GM12865 (cell line): ENCODE data around the gene CACNA1C.
A peak's percentile ranks its signal among the peaks of the same experiment; 100 is the strongest.

Experiments used
- DNase-seq: peaks from one replicate; pipeline ENCODE4 v3.0.0; 2010; ENCODE audit warnings: low read depth
- H3K4me3 ChIP-seq: 2 replicates; pipeline ENCODE4 v1.5.1; 2011; ENCODE audit warnings: mild to moderate bottlenecking, low read depth, low read length, control low read depth
- TF ChIP-seq, protein P1 (sequence below): IDR thresholded peaks from 2 replicates; pipeline ENCODE4 v1.5.1; 2011; ENCODE audit warnings: low read length, control low read depth, low read depth, inconsistent platforms; ENCODE audit not compliant: insufficient read depth; ENCODE audit errors: missing control alignments

Gene CACNA1C

DNA sequence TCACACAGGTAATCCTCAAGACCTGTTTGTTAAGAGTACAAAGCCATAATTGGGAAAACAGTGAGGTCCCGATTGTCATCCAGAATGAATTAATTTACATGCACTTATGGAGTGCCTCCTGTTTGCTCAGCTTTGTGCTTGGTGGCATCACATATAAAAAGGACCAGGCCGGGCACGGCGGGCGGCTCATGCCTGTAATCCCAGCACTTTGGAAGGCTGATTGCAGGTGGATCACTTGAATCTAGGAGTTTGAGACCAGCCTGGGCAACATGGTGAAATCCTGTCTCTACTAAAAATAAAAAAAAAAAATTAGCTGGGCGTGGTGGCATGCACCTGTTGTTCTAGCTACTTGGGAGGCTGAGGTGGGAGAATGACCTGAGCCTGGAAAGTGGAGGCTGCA is 247.4 kb downstream of the CACNA1C start:
- TF ChIP-seq, protein P1, sequence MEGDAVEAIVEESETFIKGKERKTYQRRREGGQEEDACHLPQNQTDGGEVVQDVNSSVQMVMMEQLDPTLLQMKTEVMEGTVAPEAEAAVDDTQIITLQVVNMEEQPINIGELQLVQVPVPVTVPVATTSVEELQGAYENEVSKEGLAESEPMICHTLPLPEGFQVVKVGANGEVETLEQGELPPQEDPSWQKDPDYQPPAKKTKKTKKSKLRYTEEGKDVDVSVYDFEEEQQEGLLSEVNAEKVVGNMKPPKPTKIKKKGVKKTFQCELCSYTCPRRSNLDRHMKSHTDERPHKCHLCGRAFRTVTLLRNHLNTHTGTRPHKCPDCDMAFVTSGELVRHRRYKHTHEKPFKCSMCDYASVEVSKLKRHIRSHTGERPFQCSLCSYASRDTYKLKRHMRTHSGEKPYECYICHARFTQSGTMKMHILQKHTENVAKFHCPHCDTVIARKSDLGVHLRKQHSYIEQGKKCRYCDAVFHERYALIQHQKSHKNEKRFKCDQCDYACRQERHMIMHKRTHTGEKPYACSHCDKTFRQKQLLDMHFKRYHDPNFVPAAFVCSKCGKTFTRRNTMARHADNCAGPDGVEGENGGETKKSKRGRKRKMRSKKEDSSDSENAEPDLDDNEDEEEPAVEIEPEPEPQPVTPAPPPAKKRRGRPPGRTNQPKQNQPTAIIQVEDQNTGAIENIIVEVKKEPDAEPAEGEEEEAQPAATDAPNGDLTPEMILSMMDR: no peak
- no peak for DNase-seq

DNA sequence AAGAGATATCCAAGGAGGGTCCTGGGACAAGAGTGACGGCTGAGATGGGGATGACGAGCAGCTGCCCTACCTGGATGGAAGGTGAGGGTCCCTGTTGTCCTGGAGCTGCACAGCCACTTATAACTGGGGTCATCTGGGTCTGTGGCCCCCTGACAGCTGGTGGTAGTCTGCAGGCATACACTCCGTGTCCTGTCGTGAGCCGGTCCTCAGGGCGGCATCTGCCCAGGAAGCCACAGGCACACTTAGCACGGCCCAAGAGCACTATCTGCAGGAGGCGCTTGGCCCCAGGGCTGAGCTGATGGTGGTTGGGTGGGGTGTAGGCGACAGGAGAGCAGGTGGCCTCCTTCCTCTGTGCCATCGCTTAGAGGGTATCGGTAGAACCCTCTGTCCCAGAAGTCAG is 248.1 kb downstream of the CACNA1C start:
- TF ChIP-seq, protein P1: no peak
- H3K4me3 ChIP-seq: no peak overlapping the region
- no peak for DNase-seq

More for the DNA sequence above, 247.4 kb downstream of the CACNA1C start:
- no peak overlapping the region for H3K4me3 ChIP-seq

- TF ChIP-seq, protein P1: no peak
- DNase-seq: no peak
- no peak overlapping the region for H3K4me3 ChIP-seq
Observed at GRCh38 chr12:2301531-2302461, 249.0 kb downstream of the CACNA1C start.

GRCh38 chr12:2302711-2303580 is 250.2 kb downstream of the CACNA1C start:
- no peak for DNase-seq

DNA sequence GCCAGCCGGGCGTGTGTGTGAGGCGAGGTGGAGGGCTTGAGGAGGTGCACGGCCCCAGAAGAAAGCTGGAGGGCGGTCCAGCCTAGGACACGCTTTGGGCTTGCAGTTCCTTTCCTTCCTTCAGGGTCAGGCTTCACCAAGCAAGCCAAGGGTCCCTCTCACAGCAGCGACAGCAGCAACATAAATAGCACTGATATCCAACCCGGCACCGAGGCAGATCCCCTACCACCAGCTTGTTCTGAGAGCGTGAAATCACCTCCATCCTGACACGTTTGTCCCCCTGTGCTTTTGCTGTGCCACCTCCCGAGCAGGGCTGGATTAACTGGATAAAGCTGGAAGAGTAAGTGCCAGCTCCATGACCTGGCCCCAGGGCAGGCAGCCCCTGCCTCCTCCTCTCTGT is 251.4 kb downstream of the CACNA1C start:
- DNase-seq: no peak
- TF ChIP-seq, protein P1: no peak
- no peak overlapping the region for H3K4me3 ChIP-seq

More at GRCh38 chr12:2302711-2303580, 250.2 kb downstream of the CACNA1C start:
- TF ChIP-seq, protein P1: no peak
- no peak overlapping the region for H3K4me3 ChIP-seq

- peak; percentile 70 for DNase-seq
- no peak overlapping the region for H3K4me3 ChIP-seq
Observed at GRCh38 chr12:2306012-2306411, 253.2 kb downstream of the CACNA1C start.

More at GRCh38 chr12:2306012-2306411, 253.2 kb downstream of the CACNA1C start:
- TF ChIP-seq, protein P1: no peak
